ENCODE data around the gene BGN. TPM values are rescaled to one million over a fixed set of nuclear protein-coding genes. Genes with fewer than 3 reads are reported as not detected.

Gene BGN
- total and polyA plus RNA-seq, 8 donors: 6.2 to 64.3 (median 16.2) TPM

DNA sequence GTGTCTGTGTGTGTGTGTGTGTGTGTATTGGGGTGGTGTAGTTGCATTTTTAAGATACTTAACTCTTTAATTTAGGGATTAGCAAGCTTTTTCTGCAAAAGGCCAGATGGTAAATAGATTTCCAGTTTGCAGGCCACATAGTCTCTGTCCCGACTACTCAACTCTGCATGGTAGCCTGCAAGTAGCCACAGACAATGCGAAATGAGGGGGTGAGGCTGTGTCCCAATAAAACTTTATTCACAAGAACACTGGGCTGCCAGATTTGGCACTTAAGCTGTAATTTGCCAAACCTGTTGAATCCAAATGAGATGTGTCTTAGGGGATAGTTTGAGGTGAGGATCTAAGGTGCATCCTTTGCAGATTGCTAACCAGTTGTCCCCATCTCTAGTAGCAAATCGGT is 29.5 kb downstream of the BGN start:
- H3K4me3 ChIP-seq: no peak overlapping the region
- H3K36me3 ChIP-seq: no peaks in the 10 kb centered on the region
- no peak overlapping the region for H3K27ac ChIP-seq
- H3K9me3 ChIP-seq: no peaks in the 10 kb centered on the region
- 84 to 96% (median 85%) methylated on average over 3 of the region's 3 CpGs for WGBS, 5 donors
- DNase-seq: no peak
- H3K4me1 ChIP-seq: no peaks in the 10 kb centered on the region
- no peak for TF ChIP-seq POLR2A (IDR thresholded peaks at IDR 0.05)
- TF ChIP-seq EP300 (IDR thresholded peaks at IDR 0.05): no peak
- TF ChIP-seq POLR2AphosphoS5 (IDR thresholded peaks at IDR 0.05): no peak
- TF ChIP-seq, protein P1, sequence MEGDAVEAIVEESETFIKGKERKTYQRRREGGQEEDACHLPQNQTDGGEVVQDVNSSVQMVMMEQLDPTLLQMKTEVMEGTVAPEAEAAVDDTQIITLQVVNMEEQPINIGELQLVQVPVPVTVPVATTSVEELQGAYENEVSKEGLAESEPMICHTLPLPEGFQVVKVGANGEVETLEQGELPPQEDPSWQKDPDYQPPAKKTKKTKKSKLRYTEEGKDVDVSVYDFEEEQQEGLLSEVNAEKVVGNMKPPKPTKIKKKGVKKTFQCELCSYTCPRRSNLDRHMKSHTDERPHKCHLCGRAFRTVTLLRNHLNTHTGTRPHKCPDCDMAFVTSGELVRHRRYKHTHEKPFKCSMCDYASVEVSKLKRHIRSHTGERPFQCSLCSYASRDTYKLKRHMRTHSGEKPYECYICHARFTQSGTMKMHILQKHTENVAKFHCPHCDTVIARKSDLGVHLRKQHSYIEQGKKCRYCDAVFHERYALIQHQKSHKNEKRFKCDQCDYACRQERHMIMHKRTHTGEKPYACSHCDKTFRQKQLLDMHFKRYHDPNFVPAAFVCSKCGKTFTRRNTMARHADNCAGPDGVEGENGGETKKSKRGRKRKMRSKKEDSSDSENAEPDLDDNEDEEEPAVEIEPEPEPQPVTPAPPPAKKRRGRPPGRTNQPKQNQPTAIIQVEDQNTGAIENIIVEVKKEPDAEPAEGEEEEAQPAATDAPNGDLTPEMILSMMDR (IDR thresholded peaks at IDR 0.05): no peak
- intact Hi-C loops (cut with DNase I; ENCODE audit: low total_unique reads): no loop called here
- peaks cover 0 to 55% (median 53%) of the 10 kb centered on the region in 3 donors for H3K27me3 ChIP-seq

DNA sequence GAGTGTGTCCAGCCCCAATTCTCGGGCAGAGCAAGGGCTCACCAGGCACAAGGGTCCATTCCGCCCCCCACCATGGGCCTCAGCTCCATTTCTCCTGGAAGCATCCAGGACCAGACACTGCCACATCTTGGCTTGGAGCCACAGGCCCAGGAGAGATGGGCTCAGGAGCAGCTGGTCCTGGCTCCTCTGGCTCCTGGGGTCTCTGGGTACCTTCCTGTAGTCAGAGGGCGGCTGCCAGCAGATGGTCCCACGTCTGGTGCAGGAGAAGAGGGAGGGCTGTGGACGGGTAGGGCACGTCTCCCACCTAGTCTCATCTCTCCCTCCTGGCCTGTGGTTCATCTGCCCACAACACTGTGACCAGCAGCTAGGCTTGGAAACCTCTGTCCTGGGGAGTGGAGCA is 30.7 kb downstream of the BGN start:
- WGBS, 5 donors: 80 to 88% (median 81%) methylated on average over 2 to 6 of the region's 6 CpGs
- TF ChIP-seq EP300 (IDR thresholded peaks at IDR 0.05): no peak
- TF ChIP-seq, protein P1 (IDR thresholded peaks at IDR 0.05): no peak
- TF ChIP-seq POLR2A (IDR thresholded peaks at IDR 0.05): no peak
- TF ChIP-seq POLR2AphosphoS5 (IDR thresholded peaks at IDR 0.05): no peak
- no peak for DNase-seq
- Histone ChIP-seq H3K9me3 (no peaks in the 10 kb centered on the region), H3K27me3 (peaks cover 0 to 45% (median 43%) of the 10 kb centered on the region in 3 donors), H3K4me1 (no peaks in the 10 kb centered on the region), H3K27ac (no peak overlapping the region), H3K36me3 (no peaks in the 10 kb centered on the region), H3K4me3 (no peak overlapping the region)
- intact Hi-C loops (cut with DNase I; ENCODE audit: low total_unique reads): no loop called here

GRCh38 chrX:153526042-153526441 is 31.3 kb downstream of the BGN start:
- Histone ChIP-seq H3K36me3 (no peaks in the 10 kb centered on the region), H3K4me1 (no peaks in the 10 kb centered on the region), H3K9me3 (no peaks in the 10 kb centered on the region), H3K27me3 (peaks cover 0 to 47% (median 37%) of the 10 kb centered on the region in 3 donors), H3K27ac (no peak overlapping the region), H3K4me3 (no peak overlapping the region)
- WGBS, 5 donors: 64 to 81% (median 73%) methylated on average over 5 to 7 of the region's 7 CpGs
- TF ChIP-seq, protein P1 (IDR thresholded peaks at IDR 0.05): no peak
- TF ChIP-seq EP300 (IDR thresholded peaks at IDR 0.05) (no peak), POLR2A (IDR thresholded peaks at IDR 0.05) (no peak), POLR2AphosphoS5 (IDR thresholded peaks at IDR 0.05) (no peak)
- DNase-seq: no peak
- intact Hi-C loops (cut with DNase I; ENCODE audit: low total_unique reads): no loop called here

- no peak for DNase-seq
- intact Hi-C loops (cut with DNase I; ENCODE audit: low total_unique reads): no loop called here
- TF ChIP-seq EP300 (IDR thresholded peaks at IDR 0.05) (no peak), POLR2A (IDR thresholded peaks at IDR 0.05) (no peak), POLR2AphosphoS5 (IDR thresholded peaks at IDR 0.05) (no peak)
- TF ChIP-seq, protein P1 (IDR thresholded peaks at IDR 0.05): no peak
- Histone ChIP-seq H3K4me1 (no peaks in the 10 kb centered on the region), H3K36me3 (no peaks in the 10 kb centered on the region), H3K4me3 (no peak overlapping the region), H3K27ac (no peak overlapping the region), H3K9me3 (no peaks in the 10 kb centered on the region), H3K27me3 (peaks cover 0 to 47% (median 31%) of the 10 kb centered on the region in 3 donors)
- WGBS, 5 donors: 58 to 82% (median 75%) methylated on average over 10 of the region's 10 CpGs
These were observed 32.0 kb downstream of the BGN start for GRCh38 chrX:153526801-153527200.

Data from stomach (tissue), 9 donors.